Astrocyte (in vitro differentiated cells and primary cell): Measurements from ENCODE around the gene GLYATL2. TPM values are rescaled to one million over a fixed set of nuclear protein-coding genes. Genes with fewer than 3 reads are reported as not detected.

Experiments
- DNase-seq: peaks from one replicate; pipeline ENCODE4 v3.0.0-alpha.2; 2010; ENCODE audit warnings: low read depth
- FAIRE-seq: peaks from 2 replicates; lab custom pipeline; 2011; peaks lifted over from hg19 to GRCh38; lab: Jason Lieb, UNC
- H2AFZ ChIP-seq: 2 replicates; pipeline ENCODE4 v1.6.0; 2012; ENCODE audit warnings: low read depth, low read length, inconsistent platforms
- H3K27ac ChIP-seq: 2 replicates; pipeline ENCODE4 v1.5.1; 2011; ENCODE audit warnings: low read depth, low read length, inconsistent platforms
- H3K27me3 ChIP-seq: 2 replicates; pipeline ENCODE4 v1.6.0; 2011; ENCODE audit warnings: low read length, inconsistent platforms; ENCODE audit not compliant: insufficient read depth
- H3K36me3 ChIP-seq: 2 replicates; pipeline ENCODE4 v1.5.1; 2011; ENCODE audit warnings: low read length, inconsistent platforms; ENCODE audit not compliant: insufficient read depth
- H3K4me1 ChIP-seq: 2 replicates; pipeline ENCODE4 v1.5.1; 2011; ENCODE audit warnings: low read length, inconsistent platforms; ENCODE audit not compliant: insufficient read depth
- H3K4me2 ChIP-seq: 2 replicates; pipeline ENCODE4 v1.6.0; 2012; ENCODE audit warnings: low read length, inconsistent platforms
- H3K4me3 ChIP-seq: 2 replicates; pipeline ENCODE4 v1.5.1; 2011; ENCODE audit warnings: low read depth, mild to moderate bottlenecking, low read length, inconsistent platforms; ENCODE audit not compliant: insufficient read depth
- H3K79me2 ChIP-seq: 2 replicates; pipeline ENCODE4 v1.6.0; 2012; ENCODE audit warnings: mild to moderate bottlenecking, low read length, inconsistent platforms; ENCODE audit not compliant: insufficient read depth
- H3K9ac ChIP-seq: 2 replicates; pipeline ENCODE4 v1.6.0; 2012; ENCODE audit warnings: mild to moderate bottlenecking, low read length, inconsistent platforms
- H3K9me3 ChIP-seq: 2 replicates; pipeline ENCODE4 v1.5.1; 2012; ENCODE audit warnings: low read depth, mild to moderate bottlenecking, low read length, inconsistent platforms; ENCODE audit not compliant: insufficient read depth
- H4K20me1 ChIP-seq: 2 replicates; pipeline ENCODE4 v1.6.0; 2012; ENCODE audit warnings: low read length, inconsistent platforms; ENCODE audit not compliant: insufficient read depth
- H3K27ac Mint-ChIP-seq: one replicate; pipeline ENCODE4 v1.8.0; 2021; ENCODE audit warnings: mild to moderate bottlenecking, mixed read lengths; ENCODE audit not compliant: unreplicated experiment
- H3K27me3 Mint-ChIP-seq: one replicate; pipeline ENCODE4 v1.8.0; 2021; ENCODE audit warnings: low read depth, mixed read lengths; ENCODE audit not compliant: unreplicated experiment
- H3K36me3 Mint-ChIP-seq: one replicate; pipeline ENCODE4 v1.8.0; 2021; ENCODE audit warnings: low read depth, mixed read lengths; ENCODE audit not compliant: unreplicated experiment
- H3K4me1 Mint-ChIP-seq: one replicate; pipeline ENCODE4 v1.8.0; 2021; ENCODE audit warnings: low read depth, mixed read lengths; ENCODE audit not compliant: unreplicated experiment
- H3K4me3 Mint-ChIP-seq: one replicate; pipeline ENCODE4 v1.8.0; 2021; ENCODE audit warnings: mild to moderate bottlenecking, moderate library complexity, mixed read lengths; ENCODE audit not compliant: unreplicated experiment
- H3K9me3 Mint-ChIP-seq: one replicate; pipeline ENCODE4 v1.8.0; 2021; ENCODE audit warnings: mild to moderate bottlenecking, mixed read lengths; ENCODE audit not compliant: unreplicated experiment
- EZH2 ChIP-seq: IDR thresholded peaks from 2 replicates; pipeline ENCODE4 v1.6.1; 2012; ENCODE audit warnings: mild to moderate bottlenecking, low read length, inconsistent platforms; ENCODE audit not compliant: insufficient read depth
- total RNA-seq: library from RNA; stranded (reverse); gene quantifications from 2 replicates; pipeline ENCODE4 v1.2.1, GENCODE V29; 2021
- TF ChIP-seq, protein P1 (sequence below): IDR thresholded peaks from 2 replicates; pipeline ENCODE4 v1.5.1; 2011; ENCODE audit warnings: low read depth, mild to moderate bottlenecking, inconsistent platforms, low read length, moderate library complexity; ENCODE audit not compliant: insufficient read depth

GLYATL2 gene
- total RNA-seq, 1 donor from 2014 or later: not detected

DNA sequence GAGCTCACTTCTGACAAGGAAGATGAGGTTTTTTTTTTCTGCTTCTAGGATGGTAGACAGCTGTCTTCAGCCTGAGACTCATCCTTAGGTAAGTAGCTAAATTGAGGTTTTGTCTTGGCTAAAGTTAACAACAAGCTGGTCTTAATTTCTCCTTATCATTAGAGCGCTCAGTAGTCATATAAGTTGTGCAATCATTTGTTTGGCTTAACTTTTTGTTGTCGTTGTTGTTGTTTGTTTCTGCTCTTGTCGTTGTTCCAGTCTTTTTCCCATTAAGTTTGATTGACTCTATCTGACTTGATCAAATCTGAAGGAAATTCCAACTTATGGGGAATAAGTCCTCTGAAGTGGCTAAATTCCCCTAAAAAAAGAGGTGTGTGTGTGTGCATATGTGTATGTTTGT lies 33.0 kb downstream of the GLYATL2 start:
- no peak overlapping the region for H3K4me2 ChIP-seq
- H3K9me3 Mint-ChIP-seq: peaks cover 7% of the 10 kb centered on the region
- TF ChIP-seq, protein P1, sequence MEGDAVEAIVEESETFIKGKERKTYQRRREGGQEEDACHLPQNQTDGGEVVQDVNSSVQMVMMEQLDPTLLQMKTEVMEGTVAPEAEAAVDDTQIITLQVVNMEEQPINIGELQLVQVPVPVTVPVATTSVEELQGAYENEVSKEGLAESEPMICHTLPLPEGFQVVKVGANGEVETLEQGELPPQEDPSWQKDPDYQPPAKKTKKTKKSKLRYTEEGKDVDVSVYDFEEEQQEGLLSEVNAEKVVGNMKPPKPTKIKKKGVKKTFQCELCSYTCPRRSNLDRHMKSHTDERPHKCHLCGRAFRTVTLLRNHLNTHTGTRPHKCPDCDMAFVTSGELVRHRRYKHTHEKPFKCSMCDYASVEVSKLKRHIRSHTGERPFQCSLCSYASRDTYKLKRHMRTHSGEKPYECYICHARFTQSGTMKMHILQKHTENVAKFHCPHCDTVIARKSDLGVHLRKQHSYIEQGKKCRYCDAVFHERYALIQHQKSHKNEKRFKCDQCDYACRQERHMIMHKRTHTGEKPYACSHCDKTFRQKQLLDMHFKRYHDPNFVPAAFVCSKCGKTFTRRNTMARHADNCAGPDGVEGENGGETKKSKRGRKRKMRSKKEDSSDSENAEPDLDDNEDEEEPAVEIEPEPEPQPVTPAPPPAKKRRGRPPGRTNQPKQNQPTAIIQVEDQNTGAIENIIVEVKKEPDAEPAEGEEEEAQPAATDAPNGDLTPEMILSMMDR: no peak
- no peak for TF ChIP-seq EZH2
- no peak overlapping the region for H3K9ac ChIP-seq
- no peaks in the 10 kb centered on the region for H3K79me2 ChIP-seq
- DNase-seq: no peak
- no peaks in the 10 kb centered on the region for H3K4me1 Mint-ChIP-seq
- no peaks in the 10 kb centered on the region for H3K27me3 Mint-ChIP-seq
- no peaks in the 10 kb centered on the region for H3K36me3 ChIP-seq
- H3K36me3 Mint-ChIP-seq: no peaks in the 10 kb centered on the region
- H4K20me1 ChIP-seq: no peaks in the 10 kb centered on the region
- H2AFZ ChIP-seq: no peak overlapping the region
- H3K4me3 Mint-ChIP-seq: no peak overlapping the region
- H3K4me1 ChIP-seq: no peaks in the 10 kb centered on the region
- H3K4me3 ChIP-seq: no peak overlapping the region
- H3K27me3 ChIP-seq: no peaks in the 10 kb centered on the region
- no peak overlapping the region for H3K27ac Mint-ChIP-seq
- no peak for FAIRE-seq
- H3K9me3 ChIP-seq: peaks cover 2% of the 10 kb centered on the region
- no peak overlapping the region for H3K27ac ChIP-seq

DNA sequence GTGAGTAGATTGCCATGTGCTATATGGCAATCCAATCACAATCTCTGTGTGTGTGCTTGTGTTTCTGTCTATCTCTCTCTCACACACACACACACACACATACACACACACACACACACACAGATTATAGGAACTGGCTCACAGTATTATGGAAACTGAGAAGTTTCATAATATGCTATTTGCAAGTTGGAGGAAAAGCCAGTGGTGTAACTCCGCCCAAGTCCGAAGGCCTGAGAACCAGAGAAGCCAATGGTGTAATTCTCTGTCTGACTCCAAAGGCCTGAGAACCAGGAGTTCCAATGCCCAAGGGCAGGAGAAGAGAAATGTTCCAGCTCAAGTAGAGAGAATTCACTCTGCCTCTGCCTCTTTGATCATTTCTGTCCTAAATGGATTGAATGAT lies 37.2 kb downstream of the GLYATL2 start:
- H3K9me3 Mint-ChIP-seq: peaks cover 2% of the 10 kb centered on the region
- no peaks in the 10 kb centered on the region for H3K4me1 ChIP-seq
- FAIRE-seq (no peak), DNase-seq (no peak)
- no peak overlapping the region for H3K27ac ChIP-seq
- H4K20me1 ChIP-seq: no peaks in the 10 kb centered on the region
- H3K27me3 ChIP-seq: peaks cover under 1% of the 10 kb centered on the region
- TF ChIP-seq EZH2: no peak
- TF ChIP-seq, protein P1: no peak
- no peak overlapping the region for H3K27ac Mint-ChIP-seq
- no peaks in the 10 kb centered on the region for H3K9me3 ChIP-seq
- H3K79me2 ChIP-seq: no peaks in the 10 kb centered on the region
- no peak overlapping the region for H3K9ac ChIP-seq
- no peak overlapping the region for H3K4me3 ChIP-seq
- no peaks in the 10 kb centered on the region for H3K27me3 Mint-ChIP-seq
- H3K4me3 Mint-ChIP-seq: no peak overlapping the region
- no peaks in the 10 kb centered on the region for H3K36me3 Mint-ChIP-seq
- no peak overlapping the region for H2AFZ ChIP-seq
- H3K4me1 Mint-ChIP-seq: peaks cover 5% of the 10 kb centered on the region
- no peak overlapping the region for H3K4me2 ChIP-seq
- H3K36me3 ChIP-seq: no peaks in the 10 kb centered on the region

DNA sequence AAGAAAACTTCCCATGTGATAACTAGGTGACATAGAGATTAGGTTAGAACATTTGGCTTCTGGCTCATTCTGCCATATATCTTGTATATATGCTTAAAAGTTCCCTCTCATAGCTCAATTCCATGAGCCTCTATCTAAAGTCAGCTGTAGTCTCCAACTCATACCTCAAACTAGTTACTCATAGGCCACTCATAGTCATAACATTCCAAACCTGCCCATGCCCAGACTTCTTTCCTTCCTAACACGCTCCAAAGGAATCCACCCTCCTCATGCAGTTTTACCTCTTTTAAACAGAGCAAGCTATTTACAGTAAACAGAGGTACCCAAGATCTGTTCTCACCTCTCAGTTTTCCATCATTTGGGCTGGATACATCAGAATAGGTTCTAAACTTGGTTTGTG lies 39.4 kb downstream of the GLYATL2 start:
- Histone ChIP-seq H3K79me2 (no peaks in the 10 kb centered on the region), H3K4me3 (no peak overlapping the region), H3K9me3 (no peaks in the 10 kb centered on the region), H4K20me1 (no peaks in the 10 kb centered on the region), H3K9ac (no peak overlapping the region), H3K36me3 (no peaks in the 10 kb centered on the region), H3K27ac (no peak overlapping the region), H2AFZ (no peak overlapping the region), H3K27me3 (peaks cover 2% of the 10 kb centered on the region), H3K4me1 (no peaks in the 10 kb centered on the region), H3K4me2 (no peak overlapping the region)
- Mint-ChIP-seq H3K27ac (no peak overlapping the region), H3K36me3 (no peaks in the 10 kb centered on the region), H3K27me3 (no peaks in the 10 kb centered on the region), H3K9me3 (peaks cover 2% of the 10 kb centered on the region), H3K4me1 (peaks cover 5% of the 10 kb centered on the region), H3K4me3 (no peak overlapping the region)
- DNase-seq (peak; percentile 4), FAIRE-seq (peak; percentile 13)
- TF ChIP-seq, protein P1: no peak
- no peak for TF ChIP-seq EZH2
